Tibial nerve (tissue), 4 donors: ENCODE data around the gene NUDT16L1.

Experiments used
- CTCF ChIP-seq, 5 experiments: fragments of 200-600 bp in 3 of 5; fragments of 450-650 bp in 2 of 5; sonication (generic) in 3 of 5; IDR thresholded peaks; one replicate each; pipeline ENCODE4 v1.5.1; 2016 to 2019; ENCODE audit warnings: antibody characterized with exemption in 5 of 5, mild to moderate bottlenecking in 3 of 5, moderate library complexity in 2 of 5
- EP300 ChIP-seq, 2 donors: sonication (generic); formaldehyde crosslinking; IDR thresholded peaks; one replicate each; pipeline ENCODE4 v1.6.1; 2017; ENCODE audit warnings: antibody characterized with exemption in 2 of 2, mild to moderate bottlenecking in 1 of 2

GRCh38 chr16:4687416-4687815 is 5.9 kb upstream of the NUDT16L1 start:
- TF ChIP-seq CTCF (IDR thresholded peaks at IDR 0.05): no peak
- no peak for TF ChIP-seq EP300 (IDR thresholded peaks at IDR 0.05)
